ENCODE data around the gene TTC23L. TPM values are rescaled to one million over a fixed set of nuclear protein-coding genes. Genes with fewer than 3 reads are reported as not detected.

Gene TTC23L
- total and polyA plus RNA-seq, 2 of the 8 experiments (the other 6 are each of a cell fraction or from before 2014, with no cell fraction given): 1.1 to 2.4 TPM

DNA sequence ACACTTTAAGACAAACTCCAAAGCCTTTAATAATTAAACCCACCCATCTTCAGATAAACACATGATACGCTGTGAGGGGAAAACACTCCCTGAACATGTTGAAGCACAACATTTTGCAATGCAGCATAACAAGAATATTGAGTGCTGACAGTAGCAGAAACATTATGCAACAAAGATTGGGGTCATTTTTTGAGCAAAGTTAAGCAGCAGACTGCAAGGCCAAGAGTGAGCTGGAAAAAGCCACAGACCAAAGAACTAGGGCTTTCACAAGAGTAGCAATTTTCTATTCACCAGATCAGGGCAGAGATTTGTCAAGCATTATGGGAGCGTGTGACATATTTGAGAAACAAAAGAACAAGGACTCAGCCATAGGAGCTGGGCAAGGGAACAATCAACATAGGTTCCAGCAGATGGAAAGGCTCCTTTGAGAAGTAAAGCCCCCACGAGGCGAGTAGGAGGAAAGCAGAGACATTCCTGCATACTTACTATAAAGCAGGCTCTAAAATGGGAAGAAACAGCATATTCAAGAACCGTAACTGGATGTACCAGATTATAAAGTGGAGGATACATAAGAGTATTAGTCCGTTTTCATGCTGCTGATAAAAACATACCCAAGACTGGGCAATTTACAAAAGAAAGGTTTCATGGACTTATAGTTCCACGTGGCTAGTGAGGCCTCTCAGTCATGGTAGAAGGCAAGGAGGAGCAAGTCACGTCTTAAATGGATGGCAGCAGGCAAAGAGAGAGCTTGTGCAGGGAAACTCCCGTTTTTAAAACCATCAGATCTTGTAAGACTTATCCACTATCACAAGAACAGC lies 4.8 kb upstream of the TTC23L start (continued):
- TF ChIP-seq, protein P1, sequence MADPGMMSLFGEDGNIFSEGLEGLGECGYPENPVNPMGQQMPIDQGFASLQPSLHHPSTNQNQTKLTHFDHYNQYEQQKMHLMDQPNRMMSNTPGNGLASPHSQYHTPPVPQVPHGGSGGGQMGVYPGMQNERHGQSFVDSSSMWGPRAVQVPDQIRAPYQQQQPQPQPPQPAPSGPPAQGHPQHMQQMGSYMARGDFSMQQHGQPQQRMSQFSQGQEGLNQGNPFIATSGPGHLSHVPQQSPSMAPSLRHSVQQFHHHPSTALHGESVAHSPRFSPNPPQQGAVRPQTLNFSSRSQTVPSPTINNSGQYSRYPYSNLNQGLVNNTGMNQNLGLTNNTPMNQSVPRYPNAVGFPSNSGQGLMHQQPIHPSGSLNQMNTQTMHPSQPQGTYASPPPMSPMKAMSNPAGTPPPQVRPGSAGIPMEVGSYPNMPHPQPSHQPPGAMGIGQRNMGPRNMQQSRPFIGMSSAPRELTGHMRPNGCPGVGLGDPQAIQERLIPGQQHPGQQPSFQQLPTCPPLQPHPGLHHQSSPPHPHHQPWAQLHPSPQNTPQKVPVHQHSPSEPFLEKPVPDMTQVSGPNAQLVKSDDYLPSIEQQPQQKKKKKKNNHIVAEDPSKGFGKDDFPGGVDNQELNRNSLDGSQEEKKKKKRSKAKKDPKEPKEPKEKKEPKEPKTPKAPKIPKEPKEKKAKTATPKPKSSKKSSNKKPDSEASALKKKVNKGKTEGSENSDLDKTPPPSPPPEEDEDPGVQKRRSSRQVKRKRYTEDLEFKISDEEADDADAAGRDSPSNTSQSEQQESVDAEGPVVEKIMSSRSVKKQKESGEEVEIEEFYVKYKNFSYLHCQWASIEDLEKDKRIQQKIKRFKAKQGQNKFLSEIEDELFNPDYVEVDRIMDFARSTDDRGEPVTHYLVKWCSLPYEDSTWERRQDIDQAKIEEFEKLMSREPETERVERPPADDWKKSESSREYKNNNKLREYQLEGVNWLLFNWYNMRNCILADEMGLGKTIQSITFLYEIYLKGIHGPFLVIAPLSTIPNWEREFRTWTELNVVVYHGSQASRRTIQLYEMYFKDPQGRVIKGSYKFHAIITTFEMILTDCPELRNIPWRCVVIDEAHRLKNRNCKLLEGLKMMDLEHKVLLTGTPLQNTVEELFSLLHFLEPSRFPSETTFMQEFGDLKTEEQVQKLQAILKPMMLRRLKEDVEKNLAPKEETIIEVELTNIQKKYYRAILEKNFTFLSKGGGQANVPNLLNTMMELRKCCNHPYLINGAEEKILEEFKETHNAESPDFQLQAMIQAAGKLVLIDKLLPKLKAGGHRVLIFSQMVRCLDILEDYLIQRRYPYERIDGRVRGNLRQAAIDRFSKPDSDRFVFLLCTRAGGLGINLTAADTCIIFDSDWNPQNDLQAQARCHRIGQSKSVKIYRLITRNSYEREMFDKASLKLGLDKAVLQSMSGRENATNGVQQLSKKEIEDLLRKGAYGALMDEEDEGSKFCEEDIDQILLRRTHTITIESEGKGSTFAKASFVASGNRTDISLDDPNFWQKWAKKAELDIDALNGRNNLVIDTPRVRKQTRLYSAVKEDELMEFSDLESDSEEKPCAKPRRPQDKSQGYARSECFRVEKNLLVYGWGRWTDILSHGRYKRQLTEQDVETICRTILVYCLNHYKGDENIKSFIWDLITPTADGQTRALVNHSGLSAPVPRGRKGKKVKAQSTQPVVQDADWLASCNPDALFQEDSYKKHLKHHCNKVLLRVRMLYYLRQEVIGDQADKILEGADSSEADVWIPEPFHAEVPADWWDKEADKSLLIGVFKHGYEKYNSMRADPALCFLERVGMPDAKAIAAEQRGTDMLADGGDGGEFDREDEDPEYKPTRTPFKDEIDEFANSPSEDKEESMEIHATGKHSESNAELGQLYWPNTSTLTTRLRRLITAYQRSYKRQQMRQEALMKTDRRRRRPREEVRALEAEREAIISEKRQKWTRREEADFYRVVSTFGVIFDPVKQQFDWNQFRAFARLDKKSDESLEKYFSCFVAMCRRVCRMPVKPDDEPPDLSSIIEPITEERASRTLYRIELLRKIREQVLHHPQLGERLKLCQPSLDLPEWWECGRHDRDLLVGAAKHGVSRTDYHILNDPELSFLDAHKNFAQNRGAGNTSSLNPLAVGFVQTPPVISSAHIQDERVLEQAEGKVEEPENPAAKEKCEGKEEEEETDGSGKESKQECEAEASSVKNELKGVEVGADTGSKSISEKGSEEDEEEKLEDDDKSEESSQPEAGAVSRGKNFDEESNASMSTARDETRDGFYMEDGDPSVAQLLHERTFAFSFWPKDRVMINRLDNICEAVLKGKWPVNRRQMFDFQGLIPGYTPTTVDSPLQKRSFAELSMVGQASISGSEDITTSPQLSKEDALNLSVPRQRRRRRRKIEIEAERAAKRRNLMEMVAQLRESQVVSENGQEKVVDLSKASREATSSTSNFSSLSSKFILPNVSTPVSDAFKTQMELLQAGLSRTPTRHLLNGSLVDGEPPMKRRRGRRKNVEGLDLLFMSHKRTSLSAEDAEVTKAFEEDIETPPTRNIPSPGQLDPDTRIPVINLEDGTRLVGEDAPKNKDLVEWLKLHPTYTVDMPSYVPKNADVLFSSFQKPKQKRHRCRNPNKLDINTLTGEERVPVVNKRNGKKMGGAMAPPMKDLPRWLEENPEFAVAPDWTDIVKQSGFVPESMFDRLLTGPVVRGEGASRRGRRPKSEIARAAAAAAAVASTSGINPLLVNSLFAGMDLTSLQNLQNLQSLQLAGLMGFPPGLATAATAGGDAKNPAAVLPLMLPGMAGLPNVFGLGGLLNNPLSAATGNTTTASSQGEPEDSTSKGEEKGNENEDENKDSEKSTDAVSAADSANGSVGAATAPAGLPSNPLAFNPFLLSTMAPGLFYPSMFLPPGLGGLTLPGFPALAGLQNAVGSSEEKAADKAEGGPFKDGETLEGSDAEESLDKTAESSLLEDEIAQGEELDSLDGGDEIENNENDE (IDR thresholded peaks at IDR 0.05; ENCODE audit: insufficient replicate concordance, low read length): no peak
- TF ChIP-seq RAD21 (IDR thresholded peaks at IDR 0.05 in 1 of 2, conservative IDR thresholded peaks at IDR 0.05 in 1 of 2; ENCODE audit: low read depth in 2 of 2, low read length in 2 of 2): peak; percentile 7 to 33; a peak in 3 of 4 replicates
- TF ChIP-seq TEAD4 (IDR thresholded peaks at IDR 0.05; ENCODE audit: low read depth, low read length): peak; percentile 80
- TF ChIP-seq ZNF274 (IDR thresholded peaks at IDR 0.05; ENCODE audit: borderline replicate concordance, extremely low read depth, low read length): no peak
- TF ChIP-seq POLR2A (IDR thresholded peaks at IDR 0.05; ENCODE audit: control extremely low read depth in 1 of 2, low read depth in 2 of 2, low read length in 2 of 2): peak; percentile 13 to 37; a peak in 2 of 3 replicates
- no peak for TF ChIP-seq SP2 (IDR thresholded peaks at IDR 0.05; ENCODE audit: low read length)
- TF ChIP-seq TAF7 (optimal IDR thresholded peaks at IDR 0.05; ENCODE audit: borderline replicate concordance, low read depth, low read length): no peak

All from H1 (cell line).